RWPE1 (cell line): ENCODE measurements around the gene MAPK9.

Experiments
- CTCF ChIA-PET: fragments of 350-600 bp; sonication (Branson Sonifier 250); formaldehyde crosslinking; extraction: SDS; loops from one replicate; lab custom pipeline; 2021; lab: Yijun Ruan, JAX
- POLR2A ChIA-PET: fragments of 400-600 bp; formaldehyde crosslinking; extraction: SDS; loops from one replicate; lab custom pipeline; 2020; ENCODE audit warnings: antibody characterized with exemption; ENCODE audit not compliant: low non-redundant PET; lab: Yijun Ruan, JAX
- DNase-seq: peaks from one replicate; pipeline ENCODE4 v3.0.0; 2012; ENCODE audit warnings: low spot score
- H3K27ac ChIP-seq: fragments of 450-650 bp; 2 replicates; pipeline ENCODE4 v1.5.1; 2017
- CTCF ChIP-seq: fragments of 450-650 bp; conservative IDR thresholded peaks from 2 replicates; pipeline ENCODE4 v1.5.1; 2017; ENCODE audit warnings: low read depth, mild to moderate bottlenecking

MAPK9 gene

DNA sequence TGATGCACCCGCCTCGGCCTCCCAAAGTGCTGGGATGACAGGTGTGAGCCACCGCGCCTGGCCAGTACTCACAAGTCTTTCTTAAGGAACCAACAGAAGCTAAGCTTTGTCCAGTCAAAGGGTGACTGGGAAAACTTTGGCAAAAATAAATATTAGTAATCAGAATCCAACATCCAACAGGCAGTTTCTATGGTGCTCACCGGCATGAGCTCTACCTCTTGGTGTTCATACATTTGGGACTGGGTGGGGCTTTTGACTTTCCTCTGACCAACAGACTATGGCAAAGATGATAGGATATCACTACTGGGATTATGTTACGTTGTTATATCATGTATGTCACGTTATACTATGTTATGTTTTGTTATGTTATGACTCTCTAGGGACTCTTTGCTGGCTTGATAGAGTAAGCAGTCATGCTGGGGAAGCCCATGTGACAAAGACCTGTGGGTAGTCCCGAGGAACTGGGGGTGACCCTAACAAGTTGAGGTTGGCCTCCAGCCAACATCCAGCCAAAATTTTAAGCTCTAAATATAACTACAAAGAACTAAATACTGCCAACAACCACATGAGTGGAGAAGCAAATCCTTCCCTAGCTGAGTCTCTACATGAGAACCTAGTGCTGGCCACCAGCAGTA, 88.8 kb downstream of the MAPK9 start:
- CTCF ChIA-PET, result interaction anchor here (1.0 to 1.3 kb wide), 2 partner anchors 112 to 126 kb away, joined by 3 to 5 read pairs; no protein-coding TSS in a partner anchor
- no peak for TF ChIP-seq CTCF
- no peak overlapping the region for H3K27ac ChIP-seq
- POLR2A ChIA-PET, result no interaction called here
- no peak for DNase-seq

GRCh38 chr5:180201051-180201987, 90.6 kb downstream of the MAPK9 start:
- ChIA-PET CTCF (interaction anchor here (0.7 kb wide), 1 partner anchor 405 kb away, joined by 3 read pairs; no protein-coding TSS in a partner anchor), POLR2A (no interaction called here)
- peak; percentile 21; the same call in 1 of the 2 replicates for TF ChIP-seq CTCF
- DNase-seq, result no peak
- H3K27ac ChIP-seq, result no peak overlapping the region

- POLR2A ChIA-PET, result no interaction called here
- CTCF ChIA-PET, result interaction anchor here (3.2 kb wide), 1 partner anchor 9 kb away, joined by 15 read pairs; the partner anchor contains the start of gene RASGEF1C
- no peak overlapping the region for H3K27ac ChIP-seq
- TF ChIP-seq CTCF, result no peak
- DNase-seq, result no peak
These were observed 92.5 kb downstream of the MAPK9 start for GRCh38 chr5:180199390-180199789.

GRCh38 chr5:180198208-180198607, 93.7 kb downstream of the MAPK9 start:
- POLR2A ChIA-PET, result no interaction called here
- CTCF ChIA-PET, result interaction anchor here (3.2 kb wide), 1 partner anchor 10 kb away, joined by 15 read pairs; the partner anchor contains the start of gene RASGEF1C
- no peak for DNase-seq
- no peak overlapping the region for H3K27ac ChIP-seq
- TF ChIP-seq CTCF, result no peak

DNA sequence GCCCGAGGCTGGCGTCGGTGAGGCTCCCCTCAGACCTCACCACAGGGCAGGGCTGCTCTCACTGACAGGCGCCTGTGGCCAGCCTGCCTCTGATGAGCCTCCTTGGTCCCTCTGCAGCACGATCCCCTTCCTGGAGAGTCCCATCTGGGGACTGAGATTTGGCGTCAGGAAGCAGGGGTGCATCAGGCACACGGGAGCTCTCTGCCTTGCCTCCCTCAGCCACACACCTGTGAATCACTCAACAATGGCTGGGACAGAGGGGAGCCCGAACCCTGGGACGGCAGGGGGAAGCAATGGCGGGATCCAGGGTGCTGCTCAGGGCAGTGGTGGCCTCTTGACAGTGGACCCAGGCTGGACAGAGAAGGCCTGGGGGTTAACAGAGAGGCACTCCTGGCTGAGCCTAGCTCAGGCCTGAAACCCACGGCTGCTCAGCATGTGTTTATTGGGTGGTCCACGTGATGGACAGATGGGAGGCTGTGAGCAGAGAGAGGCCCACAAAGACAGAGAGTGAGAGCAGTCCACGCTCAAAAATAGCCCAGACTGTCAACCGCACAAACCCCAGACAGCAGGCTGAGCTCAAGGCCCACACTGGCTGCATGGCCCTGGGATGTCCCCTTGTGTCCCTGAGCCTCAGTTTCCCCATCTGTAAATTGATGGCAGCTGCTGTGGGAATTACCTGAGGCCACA, 94.7 kb downstream of the MAPK9 start:
- no peak overlapping the region for H3K27ac ChIP-seq
- CTCF ChIA-PET, result interaction anchor here (3.2 kb wide), 1 partner anchor 11 kb away, joined by 15 read pairs; the partner anchor contains the start of gene RASGEF1C
- no peak for TF ChIP-seq CTCF
- POLR2A ChIA-PET, result no interaction called here
- DNase-seq, result no peak
